NCI-H146 treated with DMSO at 0.1 percent for 48 hours (cell line): ENCODE measurements around the gene DOCK10.

Experiments
- DNase-seq: peaks from one replicate; lab custom pipeline; 2025; ENCODE audit not compliant: unreplicated experiment; lab: John Stamatoyannopoulos, UW

The DOCK10 gene

GRCh38 chr2:225042800-225043167, 516 bp upstream of the DOCK10 start:
- DNase-seq = no peak

- DNase-seq = no peak
Observed at GRCh38 chr2:225041207-225041850, 939 bp downstream of the DOCK10 start.

GRCh38 chr2:225040856-225041206, 1.4 kb downstream of the DOCK10 start:
- no peak for DNase-seq

- no peak for DNase-seq
Observed at GRCh38 chr2:225040142-225040541, 2.1 kb downstream of the DOCK10 start.

- DNase-seq = no peak
Observed at GRCh38 chr2:225038231-225038523, 4.1 kb downstream of the DOCK10 start.

- no peak for DNase-seq
Observed at GRCh38 chr2:225037415-225038230, 4.6 kb downstream of the DOCK10 start.

GRCh38 chr2:225036431-225036830, 5.8 kb downstream of the DOCK10 start:
- DNase-seq = no peak

GRCh38 chr2:225033440-225034318, 8.6 kb downstream of the DOCK10 start:
- no peak for DNase-seq

GRCh38 chr2:225032246-225032645, 10.0 kb downstream of the DOCK10 start:
- no peak for DNase-seq

GRCh38 chr2:225031599-225031998, 10.7 kb downstream of the DOCK10 start:
- DNase-seq = no peak

GRCh38 chr2:225030893-225031292, 11.4 kb downstream of the DOCK10 start:
- DNase-seq = no peak

GRCh38 chr2:225030203-225030602, 12.1 kb downstream of the DOCK10 start:
- no peak for DNase-seq

- DNase-seq = no peak
Observed at GRCh38 chr2:225028572-225028971, 13.7 kb downstream of the DOCK10 start.

- no peak for DNase-seq
Observed at GRCh38 chr2:225027061-225027762, 15.1 kb downstream of the DOCK10 start.

GRCh38 chr2:225025917-225026571, 16.2 kb downstream of the DOCK10 start:
- DNase-seq = no peak

GRCh38 chr2:225022188-225022587, 20.1 kb downstream of the DOCK10 start:
- no peak for DNase-seq

- no peak for DNase-seq
Observed at GRCh38 chr2:225020168-225020849, 22.0 kb downstream of the DOCK10 start.

- no peak for DNase-seq
Observed at GRCh38 chr2:225019105-225019504, 23.2 kb downstream of the DOCK10 start.

- DNase-seq = no peak
Observed at GRCh38 chr2:225017713-225018112, 24.6 kb downstream of the DOCK10 start.

- no peak for DNase-seq
Observed at GRCh38 chr2:225017098-225017685, 25.1 kb downstream of the DOCK10 start.
